GM23338 (cell line): Measurements from ENCODE around the gene APRT. TPM values are rescaled to one million over a fixed set of nuclear protein-coding genes. Genes with fewer than 3 reads are reported as not detected.
A peak's percentile ranks its signal among the peaks of the same experiment; 100 is the strongest.

Experiments used
- ATAC-seq: fragments of 200-7000 bp; cut with Tn5 transposase; 3 replicates; pipeline ENCODE4 v1.9.1; 2020
- DNase-seq: peaks from one replicate; pipeline ENCODE4 v3.0.0-alpha.2; 2015; ENCODE audit warnings: low spot score
- H2AFZ ChIP-seq: fragments of 200-600 bp; sonication (generic); 2 replicates; pipeline ENCODE4 v1.8.0; 2016; ENCODE audit warnings: antibody characterized with exemption, mild to moderate bottlenecking, moderate library complexity
- H3F3A ChIP-seq: fragments of 200-600 bp; sonication (generic); replicated peaks from 2 replicates; pipeline ENCODE4 v1.8.0; 2017; ENCODE audit warnings: antibody characterized with exemption, mixed run types, low read depth
- H3K27ac ChIP-seq: fragments of 200-600 bp; sonication (generic); 2 replicates; pipeline ENCODE4 v1.6.1; 2016; ENCODE audit warnings: low read depth
- H3K27me3 ChIP-seq: fragments of 200-600 bp; sonication (generic); 2 replicates; pipeline ENCODE4 v1.8.0; 2016; ENCODE audit warnings: mild to moderate bottlenecking, mixed run types, moderate library complexity; ENCODE audit not compliant: insufficient read depth
- H3K36me3 ChIP-seq: fragments of 200-600 bp; sonication (generic); 2 replicates; pipeline ENCODE4 v1.8.0; 2016; ENCODE audit warnings: mild to moderate bottlenecking; ENCODE audit not compliant: insufficient read depth
- H3K4me1 ChIP-seq: fragments of 200-600 bp; sonication (generic); 2 replicates; pipeline ENCODE4 v1.8.0; 2016; ENCODE audit warnings: mild to moderate bottlenecking, moderate library complexity; ENCODE audit not compliant: insufficient read depth
- H3K4me2 ChIP-seq: fragments of 200-600 bp; sonication (generic); 2 replicates; pipeline ENCODE4 v1.7.1; 2017; ENCODE audit warnings: mixed run types
- H3K4me3 ChIP-seq: fragments of 200-600 bp; sonication (generic); 2 replicates; pipeline ENCODE4 v1.6.1; 2016; ENCODE audit warnings: mixed run types
- H3K79me2 ChIP-seq: fragments of 200-600 bp; sonication (generic); replicated peaks from 2 replicates; pipeline ENCODE4 v1.8.0; 2017; ENCODE audit warnings: mild to moderate bottlenecking; ENCODE audit not compliant: insufficient read depth
- H3K9me2 ChIP-seq: fragments of 200-600 bp; sonication (generic); 2 replicates; pipeline ENCODE4 v1.8.0; 2017; ENCODE audit not compliant: insufficient read depth
- H4K20me1 ChIP-seq: fragments of 200-600 bp; sonication (generic); replicated peaks from 2 replicates; pipeline ENCODE4 v1.8.0; 2017; ENCODE audit warnings: mild to moderate bottlenecking; ENCODE audit not compliant: insufficient read depth
- H3K27ac Mint-ChIP-seq: 2 replicates; pipeline ENCODE4 v1.8.0; 2020; ENCODE audit warnings: inconsistent platforms, mild to moderate bottlenecking, moderate library complexity, mixed read lengths
- H3K27me3 Mint-ChIP-seq: 3 replicates; pipeline ENCODE4 v1.8.0; 2022; ENCODE audit warnings: low read depth, mild to moderate bottlenecking, moderate library complexity, mixed read lengths, inconsistent platforms; ENCODE audit not compliant: insufficient read depth, poor library complexity
- H3K36me3 Mint-ChIP-seq: 3 replicates; pipeline ENCODE4 v1.8.0; 2021; ENCODE audit warnings: low read depth, mild to moderate bottlenecking, inconsistent platforms, moderate library complexity, mixed read lengths
- H3K4me1 Mint-ChIP-seq: 3 replicates; pipeline ENCODE4 v1.8.0; 2020; ENCODE audit warnings: mild to moderate bottlenecking, inconsistent platforms, mixed read lengths
- H3K4me3 Mint-ChIP-seq: 3 replicates; pipeline ENCODE4 v1.8.0; 2021; ENCODE audit warnings: moderate library complexity, mild to moderate bottlenecking, inconsistent platforms, mixed read lengths
- H3K9me3 Mint-ChIP-seq: 3 replicates; pipeline ENCODE4 v1.8.0; 2020; ENCODE audit warnings: moderate library complexity, mild to moderate bottlenecking, inconsistent platforms, mixed read lengths
- CREB1 ChIP-seq: fragments of 250-450 bp; sonication (Bioruptor Pico); IDR thresholded peaks from 2 replicates; pipeline ENCODE4 v1.5.0; 2020; ENCODE audit warnings: low read depth, mild to moderate bottlenecking, moderate library complexity
- EZH2 ChIP-seq: fragments of 200-600 bp; sonication (generic); IDR thresholded peaks from one replicate; pipeline ENCODE4 v1.8.0; 2017; ENCODE audit warnings: antibody characterized with exemption, mild to moderate bottlenecking, low read depth; ENCODE audit not compliant: unreplicated experiment
- EZH2phosphoT487 ChIP-seq: fragments of 200-600 bp; sonication (generic); IDR thresholded peaks from one replicate; pipeline ENCODE4 v1.8.1; 2018; ENCODE audit warnings: antibody characterized with exemption; ENCODE audit not compliant: unreplicated experiment
- JUNB ChIP-seq: IDR thresholded peaks from one replicate; pipeline ENCODE4 v1.6.1; 2016; ENCODE audit warnings: antibody characterized with exemption; ENCODE audit not compliant: unreplicated experiment
- NANOG ChIP-seq: IDR thresholded peaks from 2 replicates; pipeline ENCODE4 v1.6.1; 2016; ENCODE audit warnings: antibody characterized with exemption, borderline replicate concordance
- POLR2AphosphoS5 ChIP-seq: IDR thresholded peaks from 2 replicates; pipeline ENCODE4 v1.6.1; 2016; ENCODE audit warnings: antibody characterized with exemption, low read depth
- STAT1 ChIP-seq: IDR thresholded peaks from one replicate; pipeline ENCODE4 v1.6.1; 2016; ENCODE audit warnings: antibody characterized with exemption; ENCODE audit not compliant: unreplicated experiment
- ZNF114 ChIP-seq: fragments of 250-450 bp; sonication (Bioruptor Pico); IDR thresholded peaks from 2 replicates; pipeline ENCODE4 v1.5.0; 2020; ENCODE audit warnings: mild to moderate bottlenecking, moderate library complexity
- ZNF331 ChIP-seq: fragments of 250-450 bp; sonication (Bioruptor Pico); IDR thresholded peaks from 2 replicates; pipeline ENCODE4 v1.5.0; 2020; ENCODE audit warnings: low read depth, mild to moderate bottlenecking, moderate library complexity
- polyA plus RNA-seq: library from polyadenylated mRNA; unstranded; fragments of >200 nt; fragmentation: Nextera tagmentation; extraction: Ambion mirVana; gene quantifications from 2 replicates; pipeline ENCODE4 v1.2.1, GENCODE V29; 2016
- total RNA-seq: library from RNA; depleted of rRNA; stranded (reverse); fragments of >200 nt; shearing (Covaris generic); gene quantifications from 2 replicates; pipeline ENCODE4 v1.2.3, GENCODE V29; 2014
- TF ChIP-seq, protein P1 (sequence below): IDR thresholded peaks from one replicate; pipeline ENCODE4 v1.6.1; 2018; ENCODE audit warnings: antibody characterized with exemption; ENCODE audit not compliant: unreplicated experiment
- TF ChIP-seq, protein P2 (sequence below), 2 experiments: fragments of 200-600 bp in 1 of 2; sonication (generic) in 1 of 2; conservative IDR thresholded peaks; 2 replicates each; pipeline versions ENCODE4 v1.5.1 to v1.6.1; 2016 to 2017; ENCODE audit warnings: antibody characterized with exemption in 2 of 2, low read depth in 2 of 2, mild to moderate bottlenecking in 2 of 2, moderate library complexity in 1 of 2
- TF ChIP-seq, protein P3 (sequence below): IDR thresholded peaks from 2 replicates; pipeline ENCODE4 v1.6.1; 2016; ENCODE audit warnings: antibody characterized with exemption

The APRT gene
- total and polyA plus RNA-seq, 2 experiments from 2014 or later: 250 to 522 TPM

DNA sequence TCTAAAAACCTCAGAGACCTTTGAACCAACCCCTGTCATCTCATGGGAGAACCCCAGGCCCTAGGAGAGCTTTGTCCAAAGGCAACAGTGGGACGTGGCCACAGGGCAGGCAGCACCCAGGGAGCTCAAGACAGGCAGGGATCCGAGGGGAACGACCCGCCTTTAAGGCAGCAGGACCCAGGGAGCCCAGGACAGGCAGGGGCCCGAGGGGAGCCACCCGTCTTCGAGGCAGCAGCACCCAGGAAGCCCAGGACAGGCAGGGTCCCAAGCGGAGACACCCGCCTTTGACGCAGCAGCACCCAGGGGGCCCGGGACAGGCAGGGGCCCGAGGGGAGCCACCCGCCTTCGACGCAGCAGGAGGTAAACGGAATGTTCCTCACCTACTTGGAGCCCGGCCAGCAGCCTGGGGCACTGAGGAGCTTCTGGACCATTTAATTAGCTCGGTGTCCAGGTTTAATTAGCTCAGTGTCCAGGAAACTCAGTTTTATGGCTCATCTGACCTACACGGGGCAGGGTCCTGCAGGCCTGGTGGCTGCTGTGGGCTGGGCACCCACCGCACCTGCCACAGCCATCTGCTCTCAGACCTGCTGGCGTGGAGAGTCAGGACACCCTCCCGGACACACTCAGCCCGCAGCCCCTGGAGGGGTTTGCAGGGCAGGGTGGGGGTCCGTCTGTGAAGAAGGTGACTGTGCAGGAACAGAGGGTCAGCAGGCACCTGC lies 51.1 kb downstream of the APRT start:
- Histone ChIP-seq H2AFZ (no peak overlapping the region), H3K4me1 (peaks cover 9% of the 10 kb centered on the region), H4K20me1 (no peaks in the 10 kb centered on the region), H3K79me2 (peaks cover 12% of the 10 kb centered on the region), H3K27me3 (no peaks in the 10 kb centered on the region), H3K4me2 (no peak overlapping the region), H3K36me3 (no peaks in the 10 kb centered on the region), H3F3A (peaks cover 9% of the 10 kb centered on the region; the same call in 1 of the 2 replicates), H3K9me2 (no peaks in the 10 kb centered on the region), H3K4me3 (no peak overlapping the region), H3K27ac (no peak overlapping the region)
- H3K27ac Mint-ChIP-seq: peak overlapping the region; percentile 52; the same call in 1 of the 2 replicates
- H3K9me3 Mint-ChIP-seq: no peaks in the 10 kb centered on the region
- no peak for ATAC-seq
- peaks cover 25% of the 10 kb centered on the region for H3K27me3 Mint-ChIP-seq
- peaks cover 46% of the 10 kb centered on the region for H3K4me1 Mint-ChIP-seq
- TF ChIP-seq STAT1 (no peak), ZNF331 (no peak), EZH2 (no peak), EZH2phosphoT487 (no peak)
- TF ChIP-seq, protein P1, sequence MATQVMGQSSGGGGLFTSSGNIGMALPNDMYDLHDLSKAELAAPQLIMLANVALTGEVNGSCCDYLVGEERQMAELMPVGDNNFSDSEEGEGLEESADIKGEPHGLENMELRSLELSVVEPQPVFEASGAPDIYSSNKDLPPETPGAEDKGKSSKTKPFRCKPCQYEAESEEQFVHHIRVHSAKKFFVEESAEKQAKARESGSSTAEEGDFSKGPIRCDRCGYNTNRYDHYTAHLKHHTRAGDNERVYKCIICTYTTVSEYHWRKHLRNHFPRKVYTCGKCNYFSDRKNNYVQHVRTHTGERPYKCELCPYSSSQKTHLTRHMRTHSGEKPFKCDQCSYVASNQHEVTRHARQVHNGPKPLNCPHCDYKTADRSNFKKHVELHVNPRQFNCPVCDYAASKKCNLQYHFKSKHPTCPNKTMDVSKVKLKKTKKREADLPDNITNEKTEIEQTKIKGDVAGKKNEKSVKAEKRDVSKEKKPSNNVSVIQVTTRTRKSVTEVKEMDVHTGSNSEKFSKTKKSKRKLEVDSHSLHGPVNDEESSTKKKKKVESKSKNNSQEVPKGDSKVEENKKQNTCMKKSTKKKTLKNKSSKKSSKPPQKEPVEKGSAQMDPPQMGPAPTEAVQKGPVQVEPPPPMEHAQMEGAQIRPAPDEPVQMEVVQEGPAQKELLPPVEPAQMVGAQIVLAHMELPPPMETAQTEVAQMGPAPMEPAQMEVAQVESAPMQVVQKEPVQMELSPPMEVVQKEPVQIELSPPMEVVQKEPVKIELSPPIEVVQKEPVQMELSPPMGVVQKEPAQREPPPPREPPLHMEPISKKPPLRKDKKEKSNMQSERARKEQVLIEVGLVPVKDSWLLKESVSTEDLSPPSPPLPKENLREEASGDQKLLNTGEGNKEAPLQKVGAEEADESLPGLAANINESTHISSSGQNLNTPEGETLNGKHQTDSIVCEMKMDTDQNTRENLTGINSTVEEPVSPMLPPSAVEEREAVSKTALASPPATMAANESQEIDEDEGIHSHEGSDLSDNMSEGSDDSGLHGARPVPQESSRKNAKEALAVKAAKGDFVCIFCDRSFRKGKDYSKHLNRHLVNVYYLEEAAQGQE: no peak
- TF ChIP-seq, protein P2, sequence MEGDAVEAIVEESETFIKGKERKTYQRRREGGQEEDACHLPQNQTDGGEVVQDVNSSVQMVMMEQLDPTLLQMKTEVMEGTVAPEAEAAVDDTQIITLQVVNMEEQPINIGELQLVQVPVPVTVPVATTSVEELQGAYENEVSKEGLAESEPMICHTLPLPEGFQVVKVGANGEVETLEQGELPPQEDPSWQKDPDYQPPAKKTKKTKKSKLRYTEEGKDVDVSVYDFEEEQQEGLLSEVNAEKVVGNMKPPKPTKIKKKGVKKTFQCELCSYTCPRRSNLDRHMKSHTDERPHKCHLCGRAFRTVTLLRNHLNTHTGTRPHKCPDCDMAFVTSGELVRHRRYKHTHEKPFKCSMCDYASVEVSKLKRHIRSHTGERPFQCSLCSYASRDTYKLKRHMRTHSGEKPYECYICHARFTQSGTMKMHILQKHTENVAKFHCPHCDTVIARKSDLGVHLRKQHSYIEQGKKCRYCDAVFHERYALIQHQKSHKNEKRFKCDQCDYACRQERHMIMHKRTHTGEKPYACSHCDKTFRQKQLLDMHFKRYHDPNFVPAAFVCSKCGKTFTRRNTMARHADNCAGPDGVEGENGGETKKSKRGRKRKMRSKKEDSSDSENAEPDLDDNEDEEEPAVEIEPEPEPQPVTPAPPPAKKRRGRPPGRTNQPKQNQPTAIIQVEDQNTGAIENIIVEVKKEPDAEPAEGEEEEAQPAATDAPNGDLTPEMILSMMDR (conservative IDR thresholded peaks at IDR 0.05; ENCODE audit: low read depth in 2 of 2): no peak
- H3K36me3 Mint-ChIP-seq: no peaks in the 10 kb centered on the region; the same call in 2 of the 3 replicates
- DNase-seq: no peak
- no peak overlapping the region for H3K4me3 Mint-ChIP-seq

DNA sequence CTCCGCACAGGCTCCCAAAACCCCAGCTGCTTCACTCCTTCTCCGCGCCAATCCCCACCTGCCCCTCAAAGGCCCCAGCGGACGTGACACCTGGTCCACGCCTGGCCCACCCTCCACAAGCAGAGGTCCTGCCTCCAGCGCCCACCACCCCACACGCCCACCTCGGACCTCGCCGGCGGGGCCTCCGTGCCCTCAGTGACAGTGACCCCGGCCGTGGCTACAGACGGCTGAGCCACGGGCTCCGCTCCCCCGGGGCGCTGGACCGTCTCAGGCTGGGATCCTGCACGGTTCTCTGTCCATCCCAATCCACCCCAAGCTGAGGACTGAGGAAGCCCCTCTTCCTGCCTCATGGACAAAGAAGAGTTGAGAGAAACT lies 51.8 kb downstream of the APRT start:
- Histone ChIP-seq H2AFZ (no peak overlapping the region), H3K9me2 (no peaks in the 10 kb centered on the region), H3F3A (peaks cover 10% of the 10 kb centered on the region; the same call in 1 of the 2 replicates), H3K36me3 (no peaks in the 10 kb centered on the region), H3K4me1 (peaks cover 9% of the 10 kb centered on the region), H3K79me2 (peaks cover 7% of the 10 kb centered on the region), H3K4me2 (no peak overlapping the region), H3K4me3 (no peak overlapping the region), H4K20me1 (no peaks in the 10 kb centered on the region), H3K27ac (0 out of 2 replicates have a peak overlapping the region, but pooled peaks have one; percentile 80), H3K27me3 (no peaks in the 10 kb centered on the region)
- ATAC-seq: no peak
- no peak for DNase-seq
- no peaks in the 10 kb centered on the region; the same call in 2 of the 3 replicates for H3K36me3 Mint-ChIP-seq
- peaks cover 48% of the 10 kb centered on the region for H3K4me1 Mint-ChIP-seq
- peaks cover 25% of the 10 kb centered on the region for H3K27me3 Mint-ChIP-seq
- peak overlapping the region; percentile 52; the same call in 1 of the 2 replicates for H3K27ac Mint-ChIP-seq
- no peaks in the 10 kb centered on the region for H3K9me3 Mint-ChIP-seq
- no peak overlapping the region for H3K4me3 Mint-ChIP-seq
- TF ChIP-seq CREB1 (CRISPR knock-in tag) (no peak), JUNB (no peak), EZH2 (no peak), ZNF114 (CRISPR knock-in tag) (no peak), POLR2AphosphoS5 (no peak), NANOG (no peak), ZNF331 (no peak), EZH2phosphoT487 (no peak)
- TF ChIP-seq, protein P1: no peak
- TF ChIP-seq, protein P3, sequence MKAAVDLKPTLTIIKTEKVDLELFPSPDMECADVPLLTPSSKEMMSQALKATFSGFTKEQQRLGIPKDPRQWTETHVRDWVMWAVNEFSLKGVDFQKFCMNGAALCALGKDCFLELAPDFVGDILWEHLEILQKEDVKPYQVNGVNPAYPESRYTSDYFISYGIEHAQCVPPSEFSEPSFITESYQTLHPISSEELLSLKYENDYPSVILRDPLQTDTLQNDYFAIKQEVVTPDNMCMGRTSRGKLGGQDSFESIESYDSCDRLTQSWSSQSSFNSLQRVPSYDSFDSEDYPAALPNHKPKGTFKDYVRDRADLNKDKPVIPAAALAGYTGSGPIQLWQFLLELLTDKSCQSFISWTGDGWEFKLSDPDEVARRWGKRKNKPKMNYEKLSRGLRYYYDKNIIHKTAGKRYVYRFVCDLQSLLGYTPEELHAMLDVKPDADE: no peak
